SK-N-SH (cell line): ENCODE data around the gene NPAS3. TPM values are rescaled to one million over a fixed set of nuclear protein-coding genes. Genes with fewer than 3 reads are reported as not detected.

Source experiments
- CTCF ChIA-PET: fragments of 300-600, 350-600 bp; formaldehyde crosslinking; extraction: SDS; loops from one replicate; lab custom pipeline; 2021; lab: Yijun Ruan, JAX
- POLR2A ChIA-PET: fragments of 350-600 bp; sonication (Branson Sonifier 250); formaldehyde crosslinking; extraction: SDS; loops from one replicate; lab custom pipeline; 2020; ENCODE audit warnings: antibody characterized with exemption, inconsistent platforms; lab: Yijun Ruan, JAX
- DNase-seq: peaks from one replicate; pipeline ENCODE4 v3.0.0; 2012
- H2AFZ ChIP-seq: fragments of 200-600 bp; sonication (generic); 2 replicates; pipeline ENCODE4 v1.8.1; 2016; ENCODE audit warnings: antibody characterized with exemption, mild to moderate bottlenecking, low read depth
- H3F3A ChIP-seq: fragments of 200-600 bp; sonication (generic); replicated peaks from 2 replicates; pipeline ENCODE3; 2016; ENCODE audit warnings: antibody characterized with exemption, mild to moderate bottlenecking; ENCODE audit not compliant: insufficient read depth
- H3K27ac ChIP-seq, 2 experiments: fragments of 200-500 bp in 1 of 2; fragments of 200-600 bp in 1 of 2; sonication (Bioruptor generic) in 1 of 2; sonication (generic), shearing (Covaris generic) in 1 of 2; 2 replicates each; pipeline versions ENCODE4 v1.5.1 to v1.6.1; 2014 to 2016; ENCODE audit warnings: low read depth in 2 of 2, inconsistent platforms in 1 of 2, low read length in 1 of 2, mild to moderate bottlenecking in 1 of 2, mixed read lengths in 1 of 2
- H3K27me3 ChIP-seq: fragments of 200-600 bp; sonication (generic), shearing (Covaris generic); 2 replicates; pipeline ENCODE4 v1.6.1; 2016; ENCODE audit warnings: mixed run types; ENCODE audit not compliant: insufficient read depth
- H3K36me3 ChIP-seq, 2 experiments: fragments of 200-500 bp in 1 of 2; fragments of 200-600 bp in 1 of 2; sonication (Bioruptor generic) in 1 of 2; sonication (generic) in 1 of 2; replicated peaks in 1 of 2; 2 replicates each; pipeline versions ENCODE3 to v1.5.1; 2014 to 2016; ENCODE audit warnings: low read length in 1 of 2, mild to moderate bottlenecking in 1 of 2; ENCODE audit not compliant: insufficient read depth in 2 of 2, control insufficient read depth in 1 of 2
- H3K4me1 ChIP-seq, 2 experiments: fragments of 200-500 bp in 1 of 2; fragments of 200-600 bp in 1 of 2; sonication (Bioruptor generic) in 1 of 2; sonication (generic), shearing (Covaris generic) in 1 of 2; 2 replicates each; pipeline versions ENCODE4 v1.5.1 to v1.6.1; 2014 to 2016; ENCODE audit warnings: low read depth in 1 of 2, low read length in 1 of 2, mixed run types in 1 of 2; ENCODE audit not compliant: insufficient read depth in 2 of 2, control insufficient read depth in 1 of 2
- H3K4me2 ChIP-seq: fragments of 200-600 bp; sonication (generic), shearing (Covaris generic); 2 replicates; pipeline ENCODE4 v1.6.1; 2017; ENCODE audit warnings: mixed run types
- H3K4me3 ChIP-seq, 2 experiments: fragments of 200-500 bp in 1 of 2; fragments of 200-600 bp in 1 of 2; sonication (Bioruptor generic) in 1 of 2; sonication (generic), shearing (Covaris generic) in 1 of 2; 2 replicates each; pipeline versions ENCODE4 v1.5.1 to v1.8.1; 2014 to 2016; ENCODE audit warnings: low read depth in 2 of 2, inconsistent platforms in 1 of 2, low read length in 1 of 2, mild to moderate bottlenecking in 1 of 2, mixed read lengths in 1 of 2, moderate library complexity in 1 of 2
- H3K79me2 ChIP-seq: fragments of 200-600 bp; sonication (generic); 2 replicates; pipeline ENCODE4 v1.8.1; 2017; ENCODE audit warnings: mild to moderate bottlenecking; ENCODE audit not compliant: insufficient read depth
- H3K9ac ChIP-seq: fragments of 200-600 bp; sonication (generic); 2 replicates; pipeline ENCODE4 v1.6.1; 2017; ENCODE audit warnings: mixed run types
- H3K9me2 ChIP-seq: fragments of 200-600 bp; sonication (generic); 2 replicates; pipeline ENCODE4 v1.6.1; 2017; ENCODE audit warnings: mixed run types
- H3K9me3 ChIP-seq: fragments of 200-600 bp; sonication (generic); 2 replicates; pipeline ENCODE4 v1.6.1; 2017; ENCODE audit warnings: mixed run types, mild to moderate bottlenecking, moderate library complexity
- H4K20me1 ChIP-seq: fragments of 200-600 bp; sonication (generic); 2 replicates; pipeline ENCODE4 v1.6.1; 2017; ENCODE audit warnings: mild to moderate bottlenecking, mixed run types; ENCODE audit not compliant: insufficient read depth
- CHD2 ChIP-seq: fragments of 150-350 bp; IDR thresholded peaks from 2 replicates; pipeline ENCODE4 v1.6.1; 2018; ENCODE audit warnings: low read length; ENCODE audit not compliant: partially characterized antibody
- CTCF ChIP-seq: fragments of 200-600 bp; sonication (generic); IDR thresholded peaks from 2 replicates; pipeline ENCODE4 v1.6.1; 2017; ENCODE audit warnings: antibody characterized with exemption, mild to moderate bottlenecking, moderate library complexity
- ELF1 ChIP-seq: IDR thresholded peaks from 2 replicates; pipeline ENCODE4 v1.4.0; 2012
- EP300 ChIP-seq, 2 experiments: IDR thresholded peaks; 2 replicates each; pipeline versions ENCODE4 v1.4.0 to v1.6.1; 2012; ENCODE audit warnings: borderline replicate concordance in 1 of 2, low read depth in 1 of 2, low read length in 1 of 2
- EZH2phosphoT487 ChIP-seq: fragments of 200-600 bp; sonication (generic); IDR thresholded peaks from 2 replicates; pipeline ENCODE4 v1.6.1; 2017; ENCODE audit warnings: low read depth, mixed run types, mild to moderate bottlenecking, antibody characterized with exemption, moderate library complexity, borderline replicate concordance
- FOSL2 ChIP-seq: IDR thresholded peaks from 2 replicates; pipeline ENCODE4 v1.4.0; 2012; ENCODE audit warnings: low read depth, mild to moderate bottlenecking, moderate library complexity, borderline replicate concordance
- FOXJ3 ChIP-seq: sonication (generic); formaldehyde crosslinking; IDR thresholded peaks from 2 replicates; pipeline ENCODE4 v1.5.1; 2020; ENCODE audit warnings: mild to moderate bottlenecking, missing genetic modification reagents
- FOXM1 ChIP-seq: IDR thresholded peaks from 2 replicates; pipeline ENCODE4 v1.4.0; 2012; ENCODE audit warnings: low read depth, mild to moderate bottlenecking
- GATA2 ChIP-seq: sonication (generic); formaldehyde crosslinking; IDR thresholded peaks from 2 replicates; pipeline ENCODE4 v1.5.0; 2020; ENCODE audit warnings: mild to moderate bottlenecking, missing genetic modification reagents
- MAX ChIP-seq: IDR thresholded peaks from 2 replicates; pipeline ENCODE4 v1.4.0; 2012; ENCODE audit warnings: low read depth
- MEF2A ChIP-seq: IDR thresholded peaks from 2 replicates; pipeline ENCODE4 v1.4.0; 2012; ENCODE audit warnings: low read depth, borderline replicate concordance
- MXI1 ChIP-seq: IDR thresholded peaks from 2 replicates; pipeline ENCODE4 v1.6.1; 2012; ENCODE audit warnings: mild to moderate bottlenecking, low read depth, low read length, improper control_type of control experiment
- RAD21 ChIP-seq: IDR thresholded peaks from 2 replicates; pipeline ENCODE4 v1.6.1; 2012; ENCODE audit warnings: mild to moderate bottlenecking, low read length
- RCOR1 ChIP-seq: fragments of 150-350 bp; IDR thresholded peaks from 2 replicates; pipeline ENCODE4 v1.6.1; 2017; ENCODE audit warnings: antibody characterized with exemption, low read length
- RXRA ChIP-seq: IDR thresholded peaks from 2 replicates; pipeline ENCODE4 v1.4.0; 2012; ENCODE audit warnings: low read depth, mild to moderate bottlenecking, borderline replicate concordance
- SMC3 ChIP-seq: IDR thresholded peaks from 2 replicates; pipeline ENCODE4 v1.6.1; 2012; ENCODE audit warnings: low read depth, low read length, improper control_type of control experiment
- TAF1 ChIP-seq: IDR thresholded peaks from 2 replicates; pipeline ENCODE4 v1.6.1; 2012; ENCODE audit warnings: low read depth, mild to moderate bottlenecking, low read length, moderate library complexity, borderline replicate concordance
- whole genome bisulfite sequencing: methylation state at CpG from one replicate; pipeline ENCODE4 v1.1.6; 2017; ENCODE audit warnings: low lambda C conversion rate; 5-methylcytosine and 5-hydroxymethylcytosine counted together
- polyA plus RNA-seq, 3 experiments: library from polyadenylated mRNA; depleted of rRNA; stranded (reverse); fragments of >200 nt; gene quantifications; 2 replicates each; pipeline ENCODE4 v1.2.3, GENCODE V29; 2012
- TF ChIP-seq, protein P1 (sequence below): IDR thresholded peaks from 2 replicates; pipeline ENCODE4 v1.4.0; 2012; ENCODE audit warnings: low read depth, borderline replicate concordance

Gene NPAS3
- polyA plus RNA-seq, 1 of the 3 experiments (the other 2 are of a cell fraction): 4.3 TPM

- no peaks in the 10 kb centered on the region for H3K79me2 ChIP-seq
- H3K27me3 ChIP-seq: no peaks in the 10 kb centered on the region
Measured at GRCh38 chr14:33464254-33464962, 525.7 kb downstream of the NPAS3 start.

GRCh38 chr14:33465846-33466700, 527.4 kb downstream of the NPAS3 start:
- Histone ChIP-seq H3K4me3 (no peak overlapping the region), H3K9ac (no peak overlapping the region), H3K27me3 (no peaks in the 10 kb centered on the region), H4K20me1 (no peaks in the 10 kb centered on the region), H3K79me2 (no peaks in the 10 kb centered on the region), H3K36me3 (no peaks in the 10 kb centered on the region), H3K27ac (no peak overlapping the region), H3K4me2 (no peak overlapping the region), H3K9me3 (no peaks in the 10 kb centered on the region), H2AFZ (no peak overlapping the region), H3F3A (no peaks in the 10 kb centered on the region), H3K9me2 (no peaks in the 10 kb centered on the region), H3K4me1 (peaks cover 0 to 6% of the 10 kb centered on the region in 2 experiments; a peak in 1 of 4 replicates)
- POLR2A ChIA-PET: no interaction called here
- WGBS: 77% methylated on average over 10 of the region's 10 CpGs
- no peak for DNase-seq
- CTCF ChIA-PET: interaction anchor here (1.1 to 1.2 kb wide), 2 partner anchors 10 to 327 kb away, joined by 3 to 4 read pairs; no protein-coding TSS in a partner anchor
- TF ChIP-seq RCOR1 (no peak), FOXJ3 (CRISPR knock-in tag) (no peak), MAX (no peak), MXI1 (no peak), ELF1 (no peak), MEF2A (no peak), CHD2 (no peak), EP300 (IDR thresholded peaks at IDR 0.05; ENCODE audit: borderline replicate concordance in 1 of 2, low read depth in 1 of 2, low read length in 1 of 2) (no peak), EZH2phosphoT487 (no peak), FOSL2 (no peak), RXRA (no peak), FOXM1 (no peak), CTCF (no peak), RAD21 (no peak)
- TF ChIP-seq, protein P1, sequence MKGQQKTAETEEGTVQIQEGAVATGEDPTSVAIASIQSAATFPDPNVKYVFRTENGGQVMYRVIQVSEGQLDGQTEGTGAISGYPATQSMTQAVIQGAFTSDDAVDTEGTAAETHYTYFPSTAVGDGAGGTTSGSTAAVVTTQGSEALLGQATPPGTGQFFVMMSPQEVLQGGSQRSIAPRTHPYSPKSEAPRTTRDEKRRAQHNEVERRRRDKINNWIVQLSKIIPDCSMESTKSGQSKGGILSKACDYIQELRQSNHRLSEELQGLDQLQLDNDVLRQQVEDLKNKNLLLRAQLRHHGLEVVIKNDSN: no peak
- TF ChIP-seq, all 33 proteins: peak for 0

More at GRCh38 chr14:33464254-33464962, 525.7 kb downstream of the NPAS3 start:
- Histone ChIP-seq H3K9me3 (no peaks in the 10 kb centered on the region), H4K20me1 (no peaks in the 10 kb centered on the region), H3K4me2 (no peak overlapping the region), H2AFZ (no peak overlapping the region), H3K27ac (no peak overlapping the region), H3K36me3 (no peaks in the 10 kb centered on the region), H3K9ac (no peak overlapping the region), H3K4me3 (no peak overlapping the region), H3F3A (no peaks in the 10 kb centered on the region), H3K9me2 (no peaks in the 10 kb centered on the region), H3K4me1 (peaks cover 0 to 17% of the 10 kb centered on the region in 2 experiments; a peak in 1 of 4 replicates)
- TF ChIP-seq SMC3 (no peak), MEF2A (no peak), TAF1 (no peak), GATA2 (CRISPR knock-in tag) (no peak), RAD21 (no peak), EP300 (IDR thresholded peaks at IDR 0.05; ENCODE audit: borderline replicate concordance in 1 of 2, low read depth in 1 of 2, low read length in 1 of 2) (no peak)
- 74% methylated on average over 8 of the region's 10 CpGs for WGBS
- ChIA-PET POLR2A (no interaction called here), CTCF (interaction anchor here (1.1 to 2.6 kb wide), 2 partner anchors 12 to 328 kb away, joined by 7 to 17 read pairs; no protein-coding TSS in a partner anchor)
- DNase-seq: no peak
